Kidney tubule cell (primary cell): ENCODE measurements around the gene STXBP1.

Experiments used
- DNase-seq: peaks from one replicate; pipeline ENCODE4 v3.0.0-alpha.2; 2018; ENCODE audit warnings: low spot score

The STXBP1 gene

DNA sequence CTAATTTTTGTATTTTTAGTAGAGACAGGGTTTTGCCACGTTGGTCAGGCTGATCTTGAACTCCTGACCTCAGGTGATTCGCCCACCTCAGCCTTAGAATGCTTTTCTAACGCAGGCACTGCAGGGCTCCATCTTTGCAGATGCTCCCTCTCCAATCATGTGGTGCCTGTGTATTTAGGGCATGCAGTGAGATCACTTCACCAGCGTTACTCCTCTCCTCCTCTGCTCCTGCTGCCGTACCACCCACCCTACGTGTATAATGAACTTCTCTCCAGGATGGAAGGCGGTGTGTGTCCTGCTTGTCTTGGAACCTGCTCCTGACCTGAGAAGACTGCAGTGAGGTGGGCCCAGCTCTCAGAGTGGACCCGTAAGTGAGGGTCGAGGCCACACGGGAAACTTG is 81.1 kb downstream of the STXBP1 start:
- DNase-seq = no peak

- DNase-seq = no peak
These were observed 81.6 kb downstream of the STXBP1 start for GRCh38 chr9:127693697-127694096.

DNA sequence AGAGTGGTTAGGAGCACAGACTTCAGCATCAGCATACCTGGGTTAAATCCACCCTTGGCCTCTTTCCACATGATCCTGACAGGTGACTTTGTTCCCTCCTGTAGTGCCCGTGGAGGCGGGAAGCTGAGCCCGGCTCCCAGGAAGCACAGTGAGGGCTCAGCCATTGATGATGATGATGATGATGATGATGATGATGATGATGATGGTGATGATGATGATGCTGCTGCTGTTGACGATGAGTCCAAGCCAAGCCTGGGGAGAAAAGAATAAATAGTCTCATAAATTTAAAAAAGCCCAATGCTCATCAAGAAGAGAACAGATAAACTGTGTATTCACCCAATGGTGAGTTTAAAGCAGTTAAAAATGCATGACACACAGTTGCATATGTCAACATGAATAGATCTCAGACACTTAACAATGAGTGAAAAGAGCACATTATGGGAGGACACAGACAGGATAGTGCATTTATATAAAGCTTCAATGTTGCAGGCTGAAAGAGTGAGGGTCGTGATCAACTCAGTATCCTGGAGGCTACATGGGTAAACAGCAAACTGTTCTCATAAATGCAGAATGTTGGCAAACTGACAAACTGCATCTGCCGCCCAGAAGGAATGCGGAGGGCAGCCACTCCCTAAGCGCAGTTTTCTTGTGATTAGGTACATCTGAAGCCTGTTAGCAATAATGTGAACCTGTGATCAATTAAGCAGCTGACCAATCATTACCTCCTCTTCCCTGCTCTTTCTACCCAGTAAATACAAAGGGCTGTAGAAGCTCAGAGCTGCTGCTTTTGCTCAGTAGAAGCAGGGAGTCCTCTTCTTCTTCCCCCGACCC is 83.0 kb downstream of the STXBP1 start:
- DNase-seq = no peak

DNA sequence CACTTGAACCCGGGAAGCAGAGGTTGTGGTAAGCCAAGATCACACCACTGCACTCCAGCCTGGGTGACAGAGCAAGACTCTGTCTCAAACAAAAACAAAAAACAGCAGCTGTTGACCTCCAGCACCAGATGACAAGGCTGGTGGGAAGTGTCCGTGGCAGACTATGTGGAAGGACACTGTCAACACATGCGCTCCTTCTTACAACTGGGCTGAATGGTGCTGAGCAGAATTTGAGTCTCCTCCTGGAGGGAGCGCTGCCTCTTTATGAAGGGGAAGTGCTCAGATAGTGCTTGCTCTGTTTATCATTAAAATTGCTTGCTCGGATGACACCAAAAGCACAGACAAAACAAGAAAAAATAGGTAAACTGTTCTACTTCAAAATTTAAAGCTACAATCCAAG is 85.5 kb downstream of the STXBP1 start:
- no peak for DNase-seq

DNA sequence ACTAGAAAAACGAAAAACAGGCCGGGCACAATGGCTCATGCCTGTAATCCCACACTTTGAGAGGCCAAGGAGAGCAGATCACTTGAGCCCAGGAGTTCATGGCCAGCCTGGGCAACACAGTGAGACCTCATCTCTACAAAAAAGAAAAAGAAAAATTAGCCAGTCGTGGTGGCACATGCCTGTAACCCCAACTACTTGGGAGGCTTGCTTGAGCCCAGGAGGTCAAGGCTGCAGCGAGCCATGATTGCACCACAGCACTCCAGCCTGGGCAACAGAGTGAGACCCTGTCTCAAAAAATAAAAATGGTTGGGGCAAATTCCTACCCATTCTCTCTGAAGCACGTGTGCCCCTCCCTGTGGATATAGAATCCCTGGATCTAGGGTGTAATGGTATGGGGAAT is 86.3 kb downstream of the STXBP1 start:
- no peak for DNase-seq

GRCh38 chr9:127698985-127699670 is 87.1 kb downstream of the STXBP1 start:
- peak; percentile 94 for DNase-seq

- no peak for DNase-seq
These were observed 88.1 kb downstream of the STXBP1 start for GRCh38 chr9:127700140-127700539.

DNA sequence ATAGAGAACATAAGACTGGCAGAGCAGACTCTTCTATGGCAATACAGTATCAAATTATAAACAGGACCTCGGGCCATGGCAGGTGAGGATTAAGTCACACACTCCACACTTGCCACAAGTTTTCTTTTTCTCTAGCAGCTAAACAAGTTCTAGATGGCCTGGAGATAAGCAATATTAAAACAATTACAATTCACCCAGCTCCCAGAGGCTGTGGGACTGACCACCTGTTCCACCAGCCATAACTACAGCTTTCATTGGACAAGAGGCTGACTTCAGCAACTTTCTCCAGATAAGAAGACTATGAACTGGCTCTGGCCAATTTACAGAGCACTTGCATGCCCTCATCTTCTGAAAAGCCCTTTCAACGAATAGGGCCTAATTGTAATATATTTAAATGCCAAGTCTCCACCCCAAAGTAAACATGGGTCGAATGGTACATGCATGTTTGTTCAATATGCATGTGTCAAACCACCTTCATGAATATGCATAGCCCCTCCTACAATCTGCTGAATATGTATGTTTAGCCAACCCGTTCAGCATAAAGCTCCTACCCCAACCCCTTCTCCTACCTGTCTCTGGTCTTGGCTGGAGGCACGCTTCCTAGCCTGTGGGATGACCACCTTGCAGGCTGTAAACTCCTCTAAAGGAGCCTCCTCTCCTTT is 88.6 kb downstream of the STXBP1 start:
- DNase-seq = no peak

- DNase-seq = no peak
These were observed 91.3 kb downstream of the STXBP1 start for GRCh38 chr9:127703289-127703946.

DNA sequence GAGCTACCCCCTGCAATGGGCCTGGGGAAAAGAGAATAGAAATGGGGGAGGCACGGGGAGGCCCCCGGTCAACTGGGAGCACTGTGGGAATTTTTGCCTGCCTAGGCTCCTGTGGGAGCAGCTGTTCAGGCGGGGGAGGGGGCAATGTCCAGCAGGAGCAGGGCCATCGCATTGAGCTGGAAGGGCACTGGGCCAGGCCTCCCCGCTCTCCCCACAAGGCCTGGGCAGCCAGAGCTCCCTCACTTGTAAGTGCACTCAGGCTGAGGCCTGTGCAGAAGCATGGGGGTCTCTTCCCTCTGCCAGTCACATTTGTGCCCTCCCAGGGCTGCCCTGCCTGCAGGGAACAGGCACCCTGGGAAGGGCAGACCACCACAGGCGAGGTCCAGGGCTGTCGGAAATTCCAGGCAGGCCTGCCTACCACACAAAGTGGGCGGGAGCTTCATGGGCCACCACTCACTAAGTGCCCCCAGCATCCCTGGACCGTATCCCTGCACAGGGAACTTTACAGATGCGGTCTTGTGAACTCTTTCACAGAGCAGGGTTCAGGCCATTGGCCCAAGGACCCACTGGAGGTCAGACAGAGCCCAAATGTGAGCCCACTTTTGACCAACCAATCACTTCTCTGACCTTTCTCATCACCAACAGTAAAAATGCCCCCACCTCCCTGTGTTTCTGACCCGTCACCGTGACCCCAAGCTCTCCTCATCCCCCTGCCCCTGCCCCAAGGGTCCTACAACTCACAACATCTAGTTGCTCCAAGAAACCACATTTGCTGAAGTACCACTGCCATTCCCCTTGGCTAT is 93.7 kb downstream of the STXBP1 start:
- DNase-seq = no peak

- peak; percentile 40 for DNase-seq
These were observed 94.8 kb downstream of the STXBP1 start, which contains the start of gene CFAP157 for GRCh38 chr9:127706836-127707241. Gene CFAP157 (plus strand): TSS chr9:127706988. CDS start chr9:127707032, 44 bp downstream.

GRCh38 chr9:127707766-127708165 is 95.7 kb downstream of the STXBP1 start:
- peak; percentile 26 for DNase-seq

DNA sequence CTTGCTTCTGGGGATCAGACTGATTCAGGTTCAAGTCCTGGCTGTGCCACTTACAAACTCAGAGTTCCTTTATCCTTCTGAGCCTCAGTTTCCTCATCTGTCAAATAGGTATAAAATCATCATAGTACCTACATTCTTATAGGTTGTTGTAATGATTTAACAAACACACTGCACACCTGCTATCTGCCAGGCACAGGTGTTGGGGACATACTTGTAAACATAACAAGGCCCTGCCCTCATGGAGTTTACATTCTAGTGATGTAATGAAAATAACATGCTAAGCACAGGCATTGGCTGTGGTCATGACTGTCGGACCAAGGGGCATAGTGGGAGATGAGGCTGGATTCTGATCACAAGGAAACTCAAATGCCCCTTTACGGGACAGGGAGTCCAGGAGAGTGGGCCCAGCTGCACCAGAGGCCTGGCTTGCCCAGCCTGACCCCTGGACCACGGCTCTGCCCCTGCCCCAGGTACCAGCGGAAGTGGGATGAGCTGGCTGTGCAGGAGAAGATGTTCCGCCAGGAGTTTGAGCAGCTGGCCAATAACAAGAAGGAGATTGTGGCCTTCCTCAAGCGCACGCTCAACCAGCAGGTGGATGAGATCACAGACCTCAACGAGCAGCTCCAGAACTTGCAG is 97.0 kb downstream of the STXBP1 start:
- DNase-seq = no peak

DNA sequence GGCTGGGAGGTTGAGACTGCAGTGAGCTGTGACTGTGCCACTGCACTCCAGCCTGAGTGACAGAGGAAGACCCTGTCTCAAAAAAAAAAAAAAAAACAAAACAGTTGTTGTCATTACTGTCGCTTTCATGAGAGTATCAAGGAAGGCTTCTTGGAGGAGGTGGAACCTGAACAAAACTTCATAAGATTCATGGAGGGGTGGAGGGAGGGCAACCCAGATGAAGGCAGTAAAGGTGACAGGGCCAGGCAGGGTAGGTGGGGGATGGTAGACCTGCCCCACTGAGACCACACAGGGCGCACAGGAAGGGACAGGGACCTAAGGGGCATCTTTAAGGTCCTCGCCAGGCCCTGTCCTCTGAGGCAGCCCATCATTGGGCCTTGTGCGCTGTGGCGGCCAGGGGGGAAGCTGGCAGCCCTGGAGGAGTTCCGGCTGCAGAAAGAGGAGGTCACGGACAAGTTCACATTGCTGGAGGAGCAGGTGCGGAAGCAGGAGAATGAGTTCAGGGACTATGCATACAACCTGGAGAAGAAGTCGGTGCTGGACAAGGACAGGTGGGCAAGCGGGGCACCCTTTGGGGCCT is 98.2 kb downstream of the STXBP1 start:
- DNase-seq = no peak

GRCh38 chr9:127711226-127711701 is 99.2 kb downstream of the STXBP1 start:
- no peak for DNase-seq

DNA sequence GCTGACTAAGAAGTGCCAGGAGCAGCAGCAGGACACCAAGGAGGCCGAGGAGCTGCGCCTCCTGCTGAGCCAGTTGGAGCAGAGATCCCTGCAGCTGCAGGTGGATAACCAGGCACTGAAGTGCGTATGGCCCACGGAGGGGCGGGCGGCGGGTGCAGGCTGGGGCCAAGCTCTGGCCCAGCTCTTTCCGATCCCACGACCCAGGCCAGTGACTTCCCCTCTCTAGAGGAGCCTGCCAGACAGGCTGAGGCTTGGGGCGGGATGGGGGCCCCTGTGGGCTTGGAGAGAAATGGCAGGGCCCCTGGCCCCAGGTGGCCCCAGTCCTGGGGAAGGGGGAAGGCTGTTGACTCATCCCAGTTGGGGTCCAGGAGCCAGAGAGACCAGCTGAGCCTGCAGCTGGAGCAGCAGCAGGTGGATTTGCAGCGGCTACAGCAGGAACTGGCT is 99.8 kb downstream of the STXBP1 start:
- DNase-seq = no peak

GRCh38 chr9:127712371-127712770 is 100.3 kb downstream of the STXBP1 start:
- DNase-seq = no peak

- no peak for DNase-seq
These were observed 100.8 kb downstream of the STXBP1 start for GRCh38 chr9:127712867-127713266.

GRCh38 chr9:127714020-127714750 is 102.1 kb downstream of the STXBP1 start:
- DNase-seq = peak; percentile 9
